Keratinocyte (primary cell): ENCODE measurements around the gene TLE7. TPM values are rescaled to one million over a fixed set of nuclear protein-coding genes. Genes with fewer than 3 reads are reported as not detected.

Experiments used
- DNase-seq: peaks from one replicate; pipeline ENCODE4 v3.0.0-alpha.2; 2011; ENCODE audit warnings: low read depth, missing footprints, low spot score
- FAIRE-seq: peaks from 2 replicates; lab custom pipeline; 2011; peaks lifted over from hg19 to GRCh38; lab: Jason Lieb, UNC
- H2AFZ ChIP-seq: 2 replicates; pipeline ENCODE4 v1.6.0; 2012; ENCODE audit warnings: low read length, control low read depth, inconsistent platforms; ENCODE audit not compliant: control insufficient read depth
- H3K27ac ChIP-seq: 2 replicates; pipeline ENCODE4 v1.5.1; 2011; ENCODE audit warnings: low read length; ENCODE audit not compliant: control insufficient read depth, insufficient read depth
- H3K27me3 ChIP-seq: 3 replicates; pipeline ENCODE4 v1.6.0; 2011; ENCODE audit warnings: low read length; ENCODE audit not compliant: control insufficient read depth, insufficient read depth; ENCODE audit errors: extremely low read depth
- H3K36me3 ChIP-seq, 2 experiments: 2 replicates in 1 of 2; 3 replicates in 1 of 2; pipeline ENCODE4 v1.5.1; 2011; ENCODE audit warnings: low read length in 2 of 2, mild to moderate bottlenecking in 1 of 2; ENCODE audit not compliant: control insufficient read depth in 2 of 2, insufficient read depth in 2 of 2; ENCODE audit errors: extremely low read depth in 1 of 2
- H3K4me1 ChIP-seq: 3 replicates; pipeline ENCODE4 v1.5.1; 2011; ENCODE audit warnings: low read length; ENCODE audit not compliant: control insufficient read depth, insufficient read depth; ENCODE audit errors: extremely low read depth
- H3K4me2 ChIP-seq: 3 replicates; pipeline ENCODE4 v1.6.0; 2011; ENCODE audit warnings: low read depth, low read length; ENCODE audit not compliant: control insufficient read depth, insufficient read depth; ENCODE audit errors: extremely low read depth
- H3K4me3 ChIP-seq, 3 experiments: fragments of 200-600 bp in 1 of 3; sonication (generic) in 1 of 3; 2 replicates in 2 of 3; 3 replicates in 1 of 3; pipeline ENCODE4 v1.5.1; 2011 to 2016; ENCODE audit warnings: low read length in 3 of 3, mild to moderate bottlenecking in 3 of 3, control low read depth in 2 of 3, inconsistent platforms in 1 of 3, low read depth in 1 of 3, mixed read lengths in 1 of 3, mixed run types in 1 of 3, moderate library complexity in 1 of 3; ENCODE audit not compliant: control insufficient read depth in 2 of 3, insufficient read depth in 2 of 3; ENCODE audit errors: extremely low read depth in 1 of 3
- H3K79me2 ChIP-seq: 2 replicates; pipeline ENCODE4 v1.6.0; 2012; ENCODE audit warnings: low read length; ENCODE audit not compliant: control insufficient read depth, insufficient read depth
- H3K9ac ChIP-seq: 3 replicates; pipeline ENCODE4 v1.6.0; 2011; ENCODE audit warnings: low read length; ENCODE audit not compliant: control insufficient read depth, insufficient read depth; ENCODE audit errors: extremely low read depth
- H3K9me1 ChIP-seq: 3 replicates; pipeline ENCODE4 v1.6.0; 2011; ENCODE audit warnings: low read length; ENCODE audit not compliant: control insufficient read depth, insufficient read depth; ENCODE audit errors: extremely low read depth
- H3K9me3 ChIP-seq: 2 replicates; pipeline ENCODE4 v1.5.1; 2012; ENCODE audit warnings: low read depth, low read length; ENCODE audit not compliant: control insufficient read depth
- H4K20me1 ChIP-seq: 3 replicates; pipeline ENCODE4 v1.6.0; 2011; ENCODE audit warnings: low read length; ENCODE audit not compliant: control insufficient read depth, insufficient read depth; ENCODE audit errors: extremely low read depth
- EZH2 ChIP-seq: IDR thresholded peaks from one replicate; pipeline ENCODE4 v1.6.1; 2012; ENCODE audit warnings: inconsistent platforms, mild to moderate bottlenecking, low read length, moderate library complexity
- dilution Hi-C: fragments of 300-500 bp; cut with MboI; formaldehyde crosslinking; loops from one replicate; pipeline ENCODE4 v1.7.0; 2020; ENCODE audit warnings: low sequenced_read_pairs; ENCODE audit not compliant: extremely low pct_ligation_motif_present
- polyA plus RNA-seq, 5 experiments: library from polyadenylated mRNA; depleted of rRNA in 3 of 5; stranded (reverse) in 3 of 5; stranded (forward) in 1 of 5; unstranded in 1 of 5; fragments of >200 nt; gene quantifications; 1 replicate in 1 of 5; 2 replicates in 3 of 5; 3 replicates in 1 of 5; pipeline versions ENCODE4 v1.2.1 to v1.2.3, GENCODE V29; 2011 to 2012; ENCODE audit warnings: missing spikeins in 2 of 5, low read depth in 1 of 5, low replicate concordance in 1 of 5
- TF ChIP-seq, protein P1 (sequence below), 3 experiments: IDR thresholded peaks in 1 of 3; conservative IDR thresholded peaks in 1 of 3; optimal IDR thresholded peaks in 1 of 3; 2 replicates in 2 of 3; 3 replicates in 1 of 3; pipeline versions ENCODE3 to v1.5.1; 2011; ENCODE audit warnings: low read length in 3 of 3, mild to moderate bottlenecking in 3 of 3, moderate library complexity in 2 of 3, control low read depth in 1 of 3, inconsistent platforms in 1 of 3; ENCODE audit not compliant: insufficient read depth in 2 of 3; ENCODE audit errors: extremely low read depth in 1 of 3

Gene TLE7
- polyA plus RNA-seq, 1 donor (not counting 4 experiments of a cell fraction or from before 2014, with no cell fraction given), result not detected

GRCh38 chr16:71384073-71384724, 57.7 kb downstream of the TLE7 start:
- H3K4me3 ChIP-seq, result no peak overlapping the region
- TF ChIP-seq EZH2, result no peak
- TF ChIP-seq, protein P1, sequence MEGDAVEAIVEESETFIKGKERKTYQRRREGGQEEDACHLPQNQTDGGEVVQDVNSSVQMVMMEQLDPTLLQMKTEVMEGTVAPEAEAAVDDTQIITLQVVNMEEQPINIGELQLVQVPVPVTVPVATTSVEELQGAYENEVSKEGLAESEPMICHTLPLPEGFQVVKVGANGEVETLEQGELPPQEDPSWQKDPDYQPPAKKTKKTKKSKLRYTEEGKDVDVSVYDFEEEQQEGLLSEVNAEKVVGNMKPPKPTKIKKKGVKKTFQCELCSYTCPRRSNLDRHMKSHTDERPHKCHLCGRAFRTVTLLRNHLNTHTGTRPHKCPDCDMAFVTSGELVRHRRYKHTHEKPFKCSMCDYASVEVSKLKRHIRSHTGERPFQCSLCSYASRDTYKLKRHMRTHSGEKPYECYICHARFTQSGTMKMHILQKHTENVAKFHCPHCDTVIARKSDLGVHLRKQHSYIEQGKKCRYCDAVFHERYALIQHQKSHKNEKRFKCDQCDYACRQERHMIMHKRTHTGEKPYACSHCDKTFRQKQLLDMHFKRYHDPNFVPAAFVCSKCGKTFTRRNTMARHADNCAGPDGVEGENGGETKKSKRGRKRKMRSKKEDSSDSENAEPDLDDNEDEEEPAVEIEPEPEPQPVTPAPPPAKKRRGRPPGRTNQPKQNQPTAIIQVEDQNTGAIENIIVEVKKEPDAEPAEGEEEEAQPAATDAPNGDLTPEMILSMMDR (optimal IDR thresholded peaks at IDR 0.05 in 1 of 3, IDR thresholded peaks at IDR 0.05 in 1 of 3, conservative IDR thresholded peaks at IDR 0.05 in 1 of 3; ENCODE audit: extremely low read depth in 1 of 3, insufficient read depth in 2 of 3, low read length in 3 of 3), result no peak
- no peaks in the 10 kb centered on the region for H3K4me1 ChIP-seq
- H3K9me1 ChIP-seq, result no peaks in the 10 kb centered on the region
- dilution Hi-C loops, result no loop called here
- H3K79me2 ChIP-seq, result no peaks in the 10 kb centered on the region
- FAIRE-seq, result no peak
- peaks cover 3% of the 10 kb centered on the region for H3K27me3 ChIP-seq
- H2AFZ ChIP-seq, result no peak overlapping the region
- DNase-seq, result no peak
- no peak overlapping the region for H3K27ac ChIP-seq
- H3K36me3 ChIP-seq, result no peaks in the 10 kb centered on the region
- no peak overlapping the region for H3K4me2 ChIP-seq
- no peaks in the 10 kb centered on the region for H4K20me1 ChIP-seq
- H3K9me3 ChIP-seq, result no peaks in the 10 kb centered on the region
- no peak overlapping the region for H3K9ac ChIP-seq

DNA sequence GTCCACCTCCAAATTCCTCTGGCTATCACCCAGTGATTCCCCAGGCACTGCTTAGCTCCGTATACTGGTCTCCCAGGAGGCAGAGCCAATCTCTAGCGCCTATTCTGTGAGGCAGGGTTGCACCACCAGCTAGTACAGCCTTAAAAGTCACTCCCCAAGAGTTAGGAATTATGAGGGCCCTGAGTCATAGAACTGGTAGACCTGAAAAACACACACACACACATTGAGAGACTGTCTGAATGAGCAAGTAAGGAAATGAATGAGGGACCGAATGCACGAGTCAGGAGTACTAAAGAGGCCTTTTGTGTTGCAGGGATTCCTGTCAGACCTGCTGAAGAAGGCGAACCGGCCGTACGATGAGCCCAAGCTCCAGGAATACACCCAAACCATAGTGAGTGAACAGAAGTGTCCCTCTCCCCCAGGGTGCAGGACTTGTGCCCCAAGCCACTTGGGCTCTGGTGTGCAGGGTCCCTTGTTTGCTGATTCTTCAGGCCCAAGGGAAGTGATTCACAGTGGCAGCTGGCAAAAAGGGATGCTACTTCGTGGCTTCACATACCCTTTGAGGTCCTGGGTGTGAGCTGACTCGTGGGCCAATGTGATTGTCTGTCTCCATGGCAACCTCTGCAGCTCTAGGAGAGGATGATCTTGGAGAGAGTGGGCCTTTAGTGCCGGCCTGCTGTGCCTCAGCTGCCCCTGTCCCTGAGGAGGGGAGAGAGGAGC, 58.6 kb downstream of the TLE7 start:
- Histone ChIP-seq H3K27ac (no peak overlapping the region), H4K20me1 (no peaks in the 10 kb centered on the region), H3K36me3 (no peaks in the 10 kb centered on the region), H3K4me3 (no peak overlapping the region), H3K9me1 (no peaks in the 10 kb centered on the region), H2AFZ (no peak overlapping the region), H3K9me3 (no peaks in the 10 kb centered on the region), H3K9ac (no peak overlapping the region), H3K4me2 (no peak overlapping the region), H3K27me3 (peaks cover 3% of the 10 kb centered on the region), H3K79me2 (no peaks in the 10 kb centered on the region), H3K4me1 (no peaks in the 10 kb centered on the region)
- TF ChIP-seq EZH2, result no peak
- TF ChIP-seq, protein P1 (optimal IDR thresholded peaks at IDR 0.05 in 1 of 3, IDR thresholded peaks at IDR 0.05 in 1 of 3, conservative IDR thresholded peaks at IDR 0.05 in 1 of 3; ENCODE audit: extremely low read depth in 1 of 3, insufficient read depth in 2 of 3, low read length in 3 of 3), result no peak
- dilution Hi-C loops, result no loop called here
- FAIRE-seq, result no peak
- no peak for DNase-seq
